Fibroblast of skin of right quadriceps (primary cell): ENCODE measurements around the gene PATL1.
A peak's percentile ranks its signal among the peaks of the same experiment; 100 is the strongest.

ENCODE experiments used
- DNase-seq: peaks from one replicate; pipeline ENCODE4 v3.0.0-alpha.2; 2013

The PATL1 gene

GRCh38 chr11:59611570-59612565, 57.0 kb downstream of the PATL1 start:
- peak; percentile 7 for DNase-seq

- no peak for DNase-seq
These were observed 58.5 kb downstream of the PATL1 start for GRCh38 chr11:59610289-59610688.

GRCh38 chr11:59607703-59608454, 61.0 kb downstream of the PATL1 start:
- DNase-seq, result no peak

DNA sequence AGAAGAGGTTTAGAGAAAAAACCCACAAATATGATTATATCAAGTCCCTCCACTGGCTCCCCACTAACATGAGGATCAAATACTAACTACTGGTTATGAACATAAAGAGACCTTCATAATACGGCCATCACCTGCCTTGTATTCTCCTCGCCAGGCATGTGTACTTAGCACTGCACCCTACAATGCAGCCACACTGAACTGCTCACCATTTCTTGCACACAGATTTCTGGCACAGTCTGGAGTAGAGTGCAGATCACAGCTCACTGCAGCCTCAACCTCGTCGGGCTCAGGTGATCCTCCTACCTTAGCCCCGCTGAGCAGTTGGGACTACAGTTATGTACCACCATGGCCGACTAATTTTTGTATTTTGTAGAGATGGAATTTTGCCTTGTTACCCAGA, 66.4 kb downstream of the PATL1 start:
- DNase-seq, result no peak

- no peak for DNase-seq
These were observed 67.0 kb downstream of the PATL1 start for GRCh38 chr11:59601788-59602187.

DNA sequence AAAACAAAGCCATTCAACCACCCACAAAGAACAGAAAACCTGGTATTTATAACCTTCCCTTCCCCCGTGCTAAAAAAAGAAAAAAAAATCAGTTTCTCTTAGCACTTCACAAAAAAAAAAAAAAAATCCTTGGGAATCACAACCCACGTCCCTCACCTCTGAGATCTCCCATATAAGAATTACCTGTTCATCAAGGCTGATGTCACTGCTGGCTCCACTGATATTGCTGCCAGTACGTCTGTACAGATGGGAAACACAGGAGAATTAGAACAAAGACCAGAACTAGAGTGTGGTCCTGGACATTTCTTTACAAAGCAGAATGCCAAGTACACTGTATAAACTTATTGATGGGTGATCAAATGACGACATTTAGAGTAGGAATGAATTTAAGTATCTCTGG, 68.2 kb downstream of the PATL1 start:
- DNase-seq, result no peak

DNA sequence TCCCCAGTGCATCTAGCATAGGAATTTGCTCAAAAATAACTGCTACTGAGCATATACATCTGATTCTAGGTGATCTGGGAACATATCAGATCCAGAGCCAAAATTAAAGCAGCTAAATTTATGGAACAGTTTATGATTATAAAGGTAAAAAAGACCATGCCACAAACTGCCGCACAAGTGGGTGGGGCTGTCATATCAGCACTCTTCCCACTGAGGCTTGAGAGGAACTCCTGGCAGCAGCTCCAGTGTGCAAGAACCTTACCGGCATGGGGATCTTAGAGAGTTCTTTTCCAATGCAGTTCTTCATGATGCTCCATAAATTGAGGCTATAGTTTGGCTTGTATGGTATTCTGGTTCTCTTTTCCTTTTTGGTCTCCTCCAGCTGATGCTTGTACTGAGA, 68.6 kb downstream of the PATL1 start:
- DNase-seq, result no peak

- DNase-seq, result no peak
These were observed 69.9 kb downstream of the PATL1 start for GRCh38 chr11:59598961-59599360.
